Measurements from ENCODE around the gene CDC42EP3.

DNA sequence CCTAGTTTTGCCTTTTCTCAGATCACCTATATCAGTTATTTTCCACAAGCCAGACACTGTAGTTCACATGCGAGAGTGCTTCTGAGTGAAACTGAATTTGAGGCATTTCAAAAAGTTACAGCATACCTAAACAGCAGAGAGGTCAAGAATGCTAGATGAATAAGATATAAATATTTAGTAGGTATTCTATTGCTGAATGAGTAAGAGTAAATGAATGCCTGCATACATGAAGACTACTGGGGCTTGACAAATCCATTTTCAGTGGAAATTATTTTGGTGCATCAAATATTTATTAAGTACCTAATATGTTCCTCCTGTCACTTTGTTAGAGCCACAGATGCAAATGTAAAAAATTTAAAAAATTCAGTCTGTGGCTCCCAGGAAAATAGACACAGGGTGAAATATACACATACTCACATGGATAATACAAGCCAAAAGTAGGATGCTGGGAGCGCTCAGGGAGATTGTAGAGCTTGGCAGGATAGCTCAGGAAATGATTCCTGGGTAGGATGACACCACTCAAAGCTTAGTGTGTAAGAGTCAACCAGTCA is 27.6 kb upstream of the CDC42EP3 start:
- TF ChIP-seq, protein P1, sequence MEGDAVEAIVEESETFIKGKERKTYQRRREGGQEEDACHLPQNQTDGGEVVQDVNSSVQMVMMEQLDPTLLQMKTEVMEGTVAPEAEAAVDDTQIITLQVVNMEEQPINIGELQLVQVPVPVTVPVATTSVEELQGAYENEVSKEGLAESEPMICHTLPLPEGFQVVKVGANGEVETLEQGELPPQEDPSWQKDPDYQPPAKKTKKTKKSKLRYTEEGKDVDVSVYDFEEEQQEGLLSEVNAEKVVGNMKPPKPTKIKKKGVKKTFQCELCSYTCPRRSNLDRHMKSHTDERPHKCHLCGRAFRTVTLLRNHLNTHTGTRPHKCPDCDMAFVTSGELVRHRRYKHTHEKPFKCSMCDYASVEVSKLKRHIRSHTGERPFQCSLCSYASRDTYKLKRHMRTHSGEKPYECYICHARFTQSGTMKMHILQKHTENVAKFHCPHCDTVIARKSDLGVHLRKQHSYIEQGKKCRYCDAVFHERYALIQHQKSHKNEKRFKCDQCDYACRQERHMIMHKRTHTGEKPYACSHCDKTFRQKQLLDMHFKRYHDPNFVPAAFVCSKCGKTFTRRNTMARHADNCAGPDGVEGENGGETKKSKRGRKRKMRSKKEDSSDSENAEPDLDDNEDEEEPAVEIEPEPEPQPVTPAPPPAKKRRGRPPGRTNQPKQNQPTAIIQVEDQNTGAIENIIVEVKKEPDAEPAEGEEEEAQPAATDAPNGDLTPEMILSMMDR (IDR thresholded peaks at IDR 0.05): no peak
- TF ChIP-seq POLR2A (IDR thresholded peaks at IDR 0.05) (no peak), POLR2AphosphoS5 (IDR thresholded peaks at IDR 0.05) (no peak)

Measured in stomach (tissue), 4 donors.